ENCODE data around the gene TAS2R4.

DNA sequence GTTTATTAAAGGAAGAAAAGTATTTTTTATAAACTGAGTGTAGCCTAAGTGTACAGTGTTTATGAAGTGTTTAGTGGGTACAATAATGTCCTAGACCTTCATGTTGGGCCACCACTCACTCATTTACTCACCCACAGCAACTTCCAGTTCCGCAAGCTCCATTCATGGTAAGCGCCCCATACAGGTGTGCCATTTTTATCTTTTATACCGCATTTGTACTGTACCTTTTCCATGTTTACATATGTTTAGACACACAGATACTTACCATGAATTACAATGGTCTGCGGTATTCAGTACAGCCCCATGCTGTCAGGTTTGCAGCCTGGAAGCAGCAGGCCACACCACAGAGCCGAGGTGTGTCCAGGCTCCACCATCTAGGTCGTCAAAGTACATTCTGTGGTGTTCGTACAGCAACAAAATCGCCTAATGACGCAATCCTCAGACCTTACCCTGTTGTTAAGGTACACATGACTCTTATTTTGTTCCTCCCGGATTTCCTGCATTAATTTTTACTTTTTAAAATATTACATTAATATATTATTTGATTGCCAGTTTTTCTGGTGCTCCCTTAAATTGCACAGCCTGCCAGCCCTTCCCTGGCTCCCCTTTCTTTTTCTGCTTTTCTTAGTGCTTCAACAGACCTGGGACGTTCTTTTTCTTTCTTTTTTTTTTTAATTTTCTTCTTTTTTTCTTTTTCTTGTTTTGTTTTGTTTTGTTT is 39.2 kb upstream of the TAS2R4 start:
- TF ChIP-seq, protein P1, sequence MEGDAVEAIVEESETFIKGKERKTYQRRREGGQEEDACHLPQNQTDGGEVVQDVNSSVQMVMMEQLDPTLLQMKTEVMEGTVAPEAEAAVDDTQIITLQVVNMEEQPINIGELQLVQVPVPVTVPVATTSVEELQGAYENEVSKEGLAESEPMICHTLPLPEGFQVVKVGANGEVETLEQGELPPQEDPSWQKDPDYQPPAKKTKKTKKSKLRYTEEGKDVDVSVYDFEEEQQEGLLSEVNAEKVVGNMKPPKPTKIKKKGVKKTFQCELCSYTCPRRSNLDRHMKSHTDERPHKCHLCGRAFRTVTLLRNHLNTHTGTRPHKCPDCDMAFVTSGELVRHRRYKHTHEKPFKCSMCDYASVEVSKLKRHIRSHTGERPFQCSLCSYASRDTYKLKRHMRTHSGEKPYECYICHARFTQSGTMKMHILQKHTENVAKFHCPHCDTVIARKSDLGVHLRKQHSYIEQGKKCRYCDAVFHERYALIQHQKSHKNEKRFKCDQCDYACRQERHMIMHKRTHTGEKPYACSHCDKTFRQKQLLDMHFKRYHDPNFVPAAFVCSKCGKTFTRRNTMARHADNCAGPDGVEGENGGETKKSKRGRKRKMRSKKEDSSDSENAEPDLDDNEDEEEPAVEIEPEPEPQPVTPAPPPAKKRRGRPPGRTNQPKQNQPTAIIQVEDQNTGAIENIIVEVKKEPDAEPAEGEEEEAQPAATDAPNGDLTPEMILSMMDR (IDR thresholded peaks at IDR 0.05) = no peak
- TF ChIP-seq TCF7L2 (IDR thresholded peaks at IDR 0.05; ENCODE audit: low read depth, low read length) = no peak

All from Panc1 (cell line).